DND-41 (cell line): ENCODE results near the gene OR2V2.

ENCODE experiments used
- CTCF ChIP-seq: IDR thresholded peaks from 2 replicates; pipeline ENCODE4 v1.5.1; 2012; ENCODE audit warnings: borderline replicate concordance, low read length, moderate library complexity, mild to moderate bottlenecking; ENCODE audit not compliant: poor library complexity, severe bottlenecking; ENCODE audit errors: extremely low read depth
- EZH2 ChIP-seq: IDR thresholded peaks from 3 replicates; pipeline ENCODE4 v1.6.1; 2012; ENCODE audit warnings: borderline replicate concordance, low read depth, mild to moderate bottlenecking, moderate library complexity, low read length, inconsistent platforms; ENCODE audit not compliant: severe bottlenecking

GRCh38 chr5:181168595-181169118, 21.3 kb downstream of the OR2V2 start:
- TF ChIP-seq EZH2 (no peak), CTCF (no peak)
